ENCODE results near the gene DYNC1I2.

The DYNC1I2 gene

GRCh38 chr2:171788316-171788993 is 101.2 kb downstream of the DYNC1I2 start:
- in situ Hi-C loops (cut with MboI; ENCODE audit: low pct_unique_long_range_greater_than_20kb, low sequenced_read_pairs, unreplicated experiment): no loop called here
- TF ChIP-seq, protein P1, sequence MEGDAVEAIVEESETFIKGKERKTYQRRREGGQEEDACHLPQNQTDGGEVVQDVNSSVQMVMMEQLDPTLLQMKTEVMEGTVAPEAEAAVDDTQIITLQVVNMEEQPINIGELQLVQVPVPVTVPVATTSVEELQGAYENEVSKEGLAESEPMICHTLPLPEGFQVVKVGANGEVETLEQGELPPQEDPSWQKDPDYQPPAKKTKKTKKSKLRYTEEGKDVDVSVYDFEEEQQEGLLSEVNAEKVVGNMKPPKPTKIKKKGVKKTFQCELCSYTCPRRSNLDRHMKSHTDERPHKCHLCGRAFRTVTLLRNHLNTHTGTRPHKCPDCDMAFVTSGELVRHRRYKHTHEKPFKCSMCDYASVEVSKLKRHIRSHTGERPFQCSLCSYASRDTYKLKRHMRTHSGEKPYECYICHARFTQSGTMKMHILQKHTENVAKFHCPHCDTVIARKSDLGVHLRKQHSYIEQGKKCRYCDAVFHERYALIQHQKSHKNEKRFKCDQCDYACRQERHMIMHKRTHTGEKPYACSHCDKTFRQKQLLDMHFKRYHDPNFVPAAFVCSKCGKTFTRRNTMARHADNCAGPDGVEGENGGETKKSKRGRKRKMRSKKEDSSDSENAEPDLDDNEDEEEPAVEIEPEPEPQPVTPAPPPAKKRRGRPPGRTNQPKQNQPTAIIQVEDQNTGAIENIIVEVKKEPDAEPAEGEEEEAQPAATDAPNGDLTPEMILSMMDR (IDR thresholded peaks at IDR 0.05; ENCODE audit: extremely low read depth, insufficient read depth, missing control alignments): no peak
- no peak for DNase-seq (ENCODE audit: low spot score)

GRCh38 chr2:171789956-171790355 is 102.7 kb downstream of the DYNC1I2 start:
- in situ Hi-C loops (cut with MboI; ENCODE audit: low pct_unique_long_range_greater_than_20kb, low sequenced_read_pairs, unreplicated experiment): no loop called here
- TF ChIP-seq, protein P1 (IDR thresholded peaks at IDR 0.05; ENCODE audit: extremely low read depth, insufficient read depth, missing control alignments): no peak
- DNase-seq (ENCODE audit: low spot score): no peak

DNA sequence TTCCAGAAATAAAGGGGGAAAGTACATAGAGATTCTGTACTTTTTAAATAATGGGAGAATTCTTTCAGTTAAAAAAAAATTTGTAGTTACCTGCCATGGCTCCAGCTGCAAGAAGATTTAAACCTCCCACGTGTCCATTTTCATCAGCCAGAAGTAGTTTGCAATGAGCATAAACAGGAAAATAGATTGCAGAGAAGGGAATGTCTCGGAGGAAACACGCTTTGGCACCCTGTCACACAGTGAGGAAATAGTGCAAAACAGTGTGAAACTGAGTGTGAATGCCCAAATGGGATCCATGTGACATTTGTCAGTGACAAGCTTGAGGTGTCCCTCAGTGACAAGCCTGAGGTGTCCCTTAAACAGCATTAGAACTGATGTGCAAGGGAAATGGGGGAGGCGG is 104.1 kb downstream of the DYNC1I2 start:
- no peak for DNase-seq (ENCODE audit: low spot score)
- TF ChIP-seq, protein P1 (IDR thresholded peaks at IDR 0.05; ENCODE audit: extremely low read depth, insufficient read depth, missing control alignments): no peak
- in situ Hi-C loops (cut with MboI; ENCODE audit: low pct_unique_long_range_greater_than_20kb, low sequenced_read_pairs, unreplicated experiment): no loop called here

DNA sequence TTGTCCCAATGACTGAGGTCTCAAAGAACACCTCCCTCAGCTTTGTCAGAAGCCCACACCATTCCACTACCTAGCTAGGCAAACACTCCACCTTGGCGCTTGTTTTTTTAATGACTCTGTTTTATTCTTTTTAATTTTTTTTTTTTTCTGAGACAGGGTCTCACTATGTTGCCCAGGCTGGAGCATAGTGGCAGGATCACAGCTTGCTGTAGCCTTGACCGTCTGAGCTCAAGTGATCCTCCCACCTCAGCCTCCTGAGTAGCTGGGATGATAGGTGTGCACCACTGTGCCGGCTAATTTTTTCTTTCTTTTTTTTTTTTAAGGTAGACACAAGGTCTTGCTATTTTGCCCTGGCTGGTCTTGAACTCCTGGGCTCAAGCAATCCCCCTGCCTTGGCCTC is 104.9 kb downstream of the DYNC1I2 start:
- TF ChIP-seq, protein P1 (IDR thresholded peaks at IDR 0.05; ENCODE audit: extremely low read depth, insufficient read depth, missing control alignments): no peak
- in situ Hi-C loops (cut with MboI; ENCODE audit: low pct_unique_long_range_greater_than_20kb, low sequenced_read_pairs, unreplicated experiment): no loop called here
- DNase-seq (ENCODE audit: low spot score): no peak

- in situ Hi-C loops (cut with MboI; ENCODE audit: low pct_unique_long_range_greater_than_20kb, low sequenced_read_pairs, unreplicated experiment): no loop called here
- no peak for DNase-seq (ENCODE audit: low spot score)
- TF ChIP-seq, protein P1 (IDR thresholded peaks at IDR 0.05; ENCODE audit: extremely low read depth, insufficient read depth, missing control alignments): no peak
These were observed 105.8 kb downstream of the DYNC1I2 start for GRCh38 chr2:171792886-171793580.

GRCh38 chr2:171793691-171794678 is 106.7 kb downstream of the DYNC1I2 start:
- in situ Hi-C loops (cut with MboI; ENCODE audit: low pct_unique_long_range_greater_than_20kb, low sequenced_read_pairs, unreplicated experiment): no loop called here
- DNase-seq (ENCODE audit: low spot score): no peak
- TF ChIP-seq, protein P1 (IDR thresholded peaks at IDR 0.05; ENCODE audit: extremely low read depth, insufficient read depth, missing control alignments): no peak
